ENCODE measurements around the gene TMF1. TPM values are rescaled to one million over a fixed set of nuclear protein-coding genes. Genes with fewer than 3 reads are reported as not detected.

TMF1 gene
- total and polyA plus RNA-seq, 2 of the 8 experiments (the other 6 are each of a cell fraction or from before 2014, with no cell fraction given): 1.4 to 18.3 TPM

GRCh38 chr3:69032737-69033136 lies 19.4 kb downstream of the TMF1 start:
- ChIA-PET POLR2A (ENCODE audit: partially characterized antibody) (interaction anchor here (0.7 kb wide), 1 partner anchor 348 kb away, joined by 3 read pairs; no protein-coding TSS in a partner anchor), CTCF (ENCODE audit: partially characterized antibody) (interaction anchor here (0.6 kb wide), 1 partner anchor 40 kb away, joined by 4 read pairs; no protein-coding TSS in a partner anchor)
- Histone ChIP-seq H3K56ac (replicated peaks; ENCODE audit: insufficient read length, low read depth, low read length) (no peak overlapping the region), H3K14ac (ENCODE audit: insufficient read length) (no peak overlapping the region), H2BK12ac (ENCODE audit: low read depth, low read length) (no peak overlapping the region), H3K9me3 (ENCODE audit: insufficient read depth in 2 of 2, low read depth in 1 of 2, low read length in 1 of 2) (no peaks in the 10 kb centered on the region), H3K23ac (ENCODE audit: insufficient read length) (no peak overlapping the region), H3K9ac (replicated peaks in 1 of 4; ENCODE audit: extremely low read depth in 1 of 4, low read depth in 3 of 4, low read length in 3 of 4) (no peak overlapping the region), H2BK120ac (replicated peaks; ENCODE audit: low read depth, low read length) (no peak overlapping the region), H3K4me3 (ENCODE audit: extremely low read depth in 1 of 4, insufficient read depth in 2 of 4, low read depth in 3 of 4, low read length in 4 of 4) (no peak overlapping the region), H4K20me1 (replicated peaks in 1 of 2; ENCODE audit: control insufficient read depth in 1 of 2, insufficient read depth in 2 of 2, low read length in 2 of 2) (no peaks in the 10 kb centered on the region), H4K8ac (ENCODE audit: extremely low read depth, insufficient read depth, low read length) (no peak overlapping the region), H3K18ac (ENCODE audit: extremely low read depth, low read length) (no peak overlapping the region), H3K79me2 (ENCODE audit: control insufficient read depth in 1 of 2, insufficient read depth in 2 of 2, low read length in 2 of 2) (no peaks in the 10 kb centered on the region), H2BK15ac (ENCODE audit: low read length) (no peak overlapping the region), H3K27ac (ENCODE audit: low read depth, low read length) (no peak overlapping the region), H2BK5ac (ENCODE audit: low read depth, low read length) (no peak overlapping the region), H3K4me2 (ENCODE audit: insufficient read depth in 1 of 2, low read depth in 2 of 2, low read length in 2 of 2) (no peak overlapping the region), H3K4ac (replicated peaks; ENCODE audit: insufficient read length, low read depth, low read length) (no peak overlapping the region), H3K36me3 (ENCODE audit: control insufficient read depth in 2 of 4, insufficient read depth in 4 of 4, low read length in 3 of 4) (peaks cover 7 to 39% (median 21%) of the 10 kb centered on the region in 4 experiments; a peak in 7 of 8 replicates), H4K5ac (ENCODE audit: insufficient read length, low read depth, low read length) (no peak overlapping the region), H2AFZ (ENCODE audit: low read length) (no peak overlapping the region), H3K79me1 (ENCODE audit: low read depth, low read length) (no peaks in the 10 kb centered on the region), H4K91ac (replicated peaks; ENCODE audit: insufficient read length, low read length) (no peak overlapping the region), H2BK20ac (ENCODE audit: low read length) (no peak overlapping the region), H3K23me2 (ENCODE audit: low read depth, low read length) (no peaks in the 10 kb centered on the region), H3K27me3 (replicated peaks in 1 of 4; ENCODE audit: control insufficient read depth in 3 of 4, extremely low read depth in 1 of 4, insufficient read depth in 3 of 4, low read length in 3 of 4) (no peaks in the 10 kb centered on the region), H2AK5ac (ENCODE audit: low read depth, low read length) (no peak overlapping the region), H3K4me1 (replicated peaks in 1 of 4; ENCODE audit: control insufficient read depth in 3 of 4, insufficient read depth in 4 of 4, low read length in 3 of 4) (no peaks in the 10 kb centered on the region)
- WGBS, 2 experiments (ENCODE audit: extremely low coverage in 1 of 2, insufficient coverage in 1 of 2, insufficient read length in 1 of 2, insufficient replicate concordance in 2 of 2, low coverage in 1 of 2, low lambda C conversion rate in 2 of 2, missing lambda C conversion rate in 1 of 2): 87% methylated on average over 9 of the region's 9 CpGs; no CpG with 5 or more reads in 1 of the 2 experiments
- DNase-seq (ENCODE audit: low read depth in 1 of 2, low spot score in 2 of 2) (no peak), FAIRE-seq (no peak)
- TF ChIP-seq POLR2AphosphoS5 (IDR thresholded peaks at IDR 0.05; ENCODE audit: low read depth, low read length): no peak
- no peak for TF ChIP-seq RAD21 (IDR thresholded peaks at IDR 0.05 in 1 of 2, conservative IDR thresholded peaks at IDR 0.05 in 1 of 2; ENCODE audit: low read depth in 2 of 2, low read length in 2 of 2)
- TF ChIP-seq TEAD4 (IDR thresholded peaks at IDR 0.05; ENCODE audit: low read depth, low read length): no peak
- no peak for TF ChIP-seq SIX5 (IDR thresholded peaks at IDR 0.05; ENCODE audit: low read depth, low read length)
- TF ChIP-seq YY1 (IDR thresholded peaks at IDR 0.05; ENCODE audit: low read depth, low read length): no peak
- no peak for TF ChIP-seq SIRT6 (IDR thresholded peaks at IDR 0.05; ENCODE audit: low read length)
- TF ChIP-seq POLR2A (IDR thresholded peaks at IDR 0.05; ENCODE audit: control extremely low read depth in 1 of 2, low read depth in 2 of 2, low read length in 2 of 2): no peak
- TF ChIP-seq BACH1 (IDR thresholded peaks at IDR 0.05; ENCODE audit: low read length): no peak
- TF ChIP-seq SIN3A (conservative IDR thresholded peaks at IDR 0.05 in 1 of 2, IDR thresholded peaks at IDR 0.05 in 1 of 2; ENCODE audit: low read depth in 1 of 2, low read length in 2 of 2): no peak
- TF ChIP-seq PHF8 (conservative IDR thresholded peaks at IDR 0.05; ENCODE audit: low read depth, low read length): no peak
- TF ChIP-seq JUN (IDR thresholded peaks at IDR 0.05; ENCODE audit: low read depth, low read length): no peak
- no peak for TF ChIP-seq ATF2 (IDR thresholded peaks at IDR 0.05; ENCODE audit: low read length)
- TF ChIP-seq POU5F1 (IDR thresholded peaks at IDR 0.05; ENCODE audit: low read depth, low read length): no peak
- TF ChIP-seq CBX5 (IDR thresholded peaks at IDR 0.05; ENCODE audit: low read depth, low read length): no peak

All from H1 (cell line).